ENCODE measurements around the gene LUC7L2.

- TF ChIP-seq CTCF (IDR thresholded peaks at IDR 0.05) (no peak), EZH2 (IDR thresholded peaks at IDR 0.05; ENCODE audit: borderline replicate concordance, insufficient read depth, low read depth, low read length, poor library complexity, severe bottlenecking) (no peak)
These were observed 27.9 kb downstream of the LUC7L2 start for GRCh38 chr7:139387594-139387993.

Measured in B cell (primary cell).